ENCODE measurements around the gene GFOD2. TPM values are rescaled to one million over a fixed set of nuclear protein-coding genes. Genes with fewer than 3 reads are reported as not detected.
A peak's percentile ranks its signal among the peaks of the same experiment; 100 is the strongest.

Gene GFOD2
- total and polyA plus RNA-seq, 8 donors: 6.4 to 17.2 (median 9.6) TPM

DNA sequence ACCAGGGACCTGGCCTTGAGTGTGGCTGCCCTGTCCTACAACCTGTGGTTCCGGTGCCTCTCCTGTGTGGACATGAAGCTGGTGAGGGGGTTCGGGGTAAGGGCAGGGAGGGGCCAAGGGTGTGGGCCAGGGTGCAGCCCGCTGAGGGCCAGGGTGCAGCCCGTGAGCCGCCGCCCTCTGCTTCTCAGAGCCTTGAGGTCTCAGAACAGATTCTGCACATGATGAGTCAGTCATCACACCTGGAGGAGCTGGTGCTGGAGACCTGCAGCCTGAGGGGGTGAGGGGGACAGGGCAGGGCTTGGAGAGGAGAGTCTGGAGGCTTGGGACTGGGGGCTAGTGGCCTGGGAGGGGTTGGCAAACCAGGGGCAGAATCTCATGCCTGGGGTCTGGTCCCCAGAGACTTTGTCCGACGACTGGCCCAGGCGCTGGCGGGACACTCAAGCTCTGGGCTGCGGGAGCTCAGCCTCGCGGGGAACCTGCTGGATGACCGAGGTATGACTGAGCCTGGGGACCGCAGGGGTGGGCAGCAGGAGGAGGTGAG is 71.9 kb downstream of the GFOD2 start:
- no peak for TF ChIP-seq CTCF (IDR thresholded peaks at IDR 0.05)
- FAIRE-seq: no peak
- Histone ChIP-seq H3K27ac (no peak overlapping the region), H3K4me3 (no peak overlapping the region), H3K4me1 (no peaks in the 10 kb centered on the region), H3K36me3 (no peaks in the 10 kb centered on the region), H3K9me3 (no peaks in the 10 kb centered on the region), H3K27me3 (peaks cover 0 to 7% (median 0%) of the 10 kb centered on the region in 4 donors)
- ATAC-seq: no peak
- intact Hi-C loops (cut with DNase I): no loop called here
- DNase-seq: peak in 1 of 6 donors; percentile 62
- WGBS, 2 donors: 62 to 78% methylated on average over 15 of the region's 15 CpGs

GRCh38 chr16:67645397-67646121 is 73.6 kb downstream of the GFOD2 start:
- H3K27ac ChIP-seq: no peak overlapping the region
- no peak for ATAC-seq

DNA sequence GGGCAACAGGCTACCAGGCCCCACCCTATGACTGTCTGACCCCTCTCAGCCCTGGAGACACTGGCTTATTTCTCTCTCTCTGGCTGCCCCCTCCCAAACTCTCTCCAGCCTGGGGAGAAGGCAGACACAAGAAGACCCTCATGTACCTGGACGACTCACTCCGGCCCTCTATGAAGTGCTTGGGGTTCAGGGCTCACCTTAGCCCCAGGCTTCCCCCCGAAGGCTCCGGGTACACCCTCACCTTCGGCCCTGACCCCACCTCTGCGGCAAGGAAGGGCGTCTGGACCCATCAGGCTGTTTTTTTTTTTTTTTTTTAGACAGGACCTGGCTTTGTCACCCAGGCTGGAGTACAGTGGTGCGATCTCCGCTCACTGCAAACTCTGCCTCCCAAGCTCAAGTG is 75.1 kb downstream of the GFOD2 start:
- FAIRE-seq (no peak), DNase-seq (peak in 1 of 6 donors; percentile 24), ATAC-seq (no peak)
- Histone ChIP-seq H3K4me1 (no peaks in the 10 kb centered on the region), H3K9me3 (no peaks in the 10 kb centered on the region), H3K27ac (no peak overlapping the region), H3K4me3 (no peak overlapping the region), H3K27me3 (peaks cover 0 to 7% (median 0%) of the 10 kb centered on the region in 4 donors), H3K36me3 (no peaks in the 10 kb centered on the region)
- intact Hi-C loops (cut with DNase I): no loop called here
- WGBS, 2 donors: 82 to 85% methylated on average over 9 of the region's 9 CpGs
- TF ChIP-seq CTCF (IDR thresholded peaks at IDR 0.05): no peak

More at GRCh38 chr16:67645397-67646121, 73.6 kb downstream of the GFOD2 start:
- WGBS, 2 donors: 81 to 83% methylated on average over 13 to 15 of the region's 15 CpGs
- H3K27me3 ChIP-seq: peaks cover 0 to 7% (median 0%) of the 10 kb centered on the region in 4 donors
- peak in 1 of 6 donors; percentile 64 for DNase-seq
- TF ChIP-seq CTCF (IDR thresholded peaks at IDR 0.05): no peak
- H3K4me1 ChIP-seq: no peaks in the 10 kb centered on the region
- H3K4me3 ChIP-seq: peak overlapping the region in 1 of 4 donors; percentile 43
- no peak for FAIRE-seq
- intact Hi-C loops (cut with DNase I): no loop called here
- no peaks in the 10 kb centered on the region for H3K36me3 ChIP-seq
- no peaks in the 10 kb centered on the region for H3K9me3 ChIP-seq

GRCh38 chr16:67641779-67642708 is 77.1 kb downstream of the GFOD2 start:
- 37 to 38% methylated on average over 10 of the region's 10 CpGs for WGBS, 2 donors
- no peak for TF ChIP-seq CTCF (IDR thresholded peaks at IDR 0.05)
- Histone ChIP-seq H3K4me1 (no peaks in the 10 kb centered on the region), H3K27me3 (no peaks in the 10 kb centered on the region), H3K4me3 (no peak overlapping the region), H3K9me3 (no peaks in the 10 kb centered on the region), H3K27ac (no peak overlapping the region), H3K36me3 (peaks cover 0 to 19% (median 1%) of the 10 kb centered on the region in 3 donors)
- no peak for FAIRE-seq
- peak; percentile 47 to 82 (median 66) for ATAC-seq
- intact Hi-C loops (cut with DNase I): no loop called here
- peak in 4 of 6 donors; percentile 60 to 79 (median 70) for DNase-seq

Data from pancreas (tissue), 10 donors.